Retinal pigment epithelial cell (primary cell): ENCODE data around the gene SLC35B1.

ENCODE experiments used
- DNase-seq: peaks from one replicate; pipeline ENCODE4 v3.0.0-alpha.2; 2010; ENCODE audit warnings: low read depth
- H3K4me3 ChIP-seq: 2 replicates; pipeline ENCODE4 v1.5.1; 2011; ENCODE audit warnings: mild to moderate bottlenecking, low read length, control low read depth, moderate library complexity
- TF ChIP-seq, protein P1 (sequence below): conservative IDR thresholded peaks from 2 replicates; pipeline ENCODE4 v1.5.1; 2011; ENCODE audit warnings: low read depth, low read length, control low read depth, inconsistent platforms

SLC35B1 gene, protein sequence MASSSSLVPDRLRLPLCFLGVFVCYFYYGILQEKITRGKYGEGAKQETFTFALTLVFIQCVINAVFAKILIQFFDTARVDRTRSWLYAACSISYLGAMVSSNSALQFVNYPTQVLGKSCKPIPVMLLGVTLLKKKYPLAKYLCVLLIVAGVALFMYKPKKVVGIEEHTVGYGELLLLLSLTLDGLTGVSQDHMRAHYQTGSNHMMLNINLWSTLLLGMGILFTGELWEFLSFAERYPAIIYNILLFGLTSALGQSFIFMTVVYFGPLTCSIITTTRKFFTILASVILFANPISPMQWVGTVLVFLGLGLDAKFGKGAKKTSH

DNA sequence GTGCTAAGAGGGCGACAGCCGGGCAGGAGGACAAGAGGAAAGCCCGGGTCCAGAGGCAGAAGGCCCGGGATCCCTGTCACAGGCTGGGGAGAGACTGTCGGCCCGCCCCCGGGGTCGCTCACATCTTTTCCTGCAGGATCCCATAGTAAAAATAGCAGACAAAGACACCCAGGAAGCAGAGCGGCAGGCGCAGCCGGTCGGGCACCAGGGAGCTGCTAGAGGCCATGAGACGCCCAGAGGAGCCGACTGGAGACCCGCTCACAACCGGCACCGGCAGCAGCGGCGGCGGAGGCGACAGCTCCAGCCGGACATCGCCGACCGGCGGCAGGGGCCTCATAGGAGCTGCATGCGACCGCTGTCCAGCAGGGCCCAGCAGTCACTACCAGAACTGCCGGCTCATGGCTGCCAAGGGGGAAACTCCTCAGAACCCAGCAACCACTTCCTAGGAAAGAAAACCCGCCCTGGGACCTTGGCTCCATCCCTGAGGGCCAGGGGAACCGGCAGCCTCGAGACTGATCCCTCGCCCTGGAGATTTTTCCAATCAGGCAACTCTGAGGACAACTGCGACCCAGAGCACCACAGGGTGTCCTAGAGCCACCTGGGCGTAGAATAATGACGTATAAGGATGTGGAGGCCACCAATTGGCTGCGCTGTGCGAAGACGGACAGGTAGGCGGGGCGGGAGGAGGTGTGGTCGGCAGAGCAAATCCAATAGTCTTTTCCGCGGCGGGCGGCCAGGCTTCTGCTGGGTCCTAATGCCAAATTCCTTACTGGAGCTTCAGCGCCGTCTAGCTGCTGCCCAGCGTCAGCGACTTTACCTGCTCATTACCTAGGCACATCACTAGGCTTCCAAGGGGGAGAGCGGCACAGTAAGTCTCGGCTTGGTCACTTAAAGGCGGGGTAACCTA is at the start of gene SLC35B1:
SLC35B1 (minus strand) TSS at position 357 of the 907 bp plus-strand sequence; CDS start at position 226, 131 bp downstream.
- TF ChIP-seq, protein P1, sequence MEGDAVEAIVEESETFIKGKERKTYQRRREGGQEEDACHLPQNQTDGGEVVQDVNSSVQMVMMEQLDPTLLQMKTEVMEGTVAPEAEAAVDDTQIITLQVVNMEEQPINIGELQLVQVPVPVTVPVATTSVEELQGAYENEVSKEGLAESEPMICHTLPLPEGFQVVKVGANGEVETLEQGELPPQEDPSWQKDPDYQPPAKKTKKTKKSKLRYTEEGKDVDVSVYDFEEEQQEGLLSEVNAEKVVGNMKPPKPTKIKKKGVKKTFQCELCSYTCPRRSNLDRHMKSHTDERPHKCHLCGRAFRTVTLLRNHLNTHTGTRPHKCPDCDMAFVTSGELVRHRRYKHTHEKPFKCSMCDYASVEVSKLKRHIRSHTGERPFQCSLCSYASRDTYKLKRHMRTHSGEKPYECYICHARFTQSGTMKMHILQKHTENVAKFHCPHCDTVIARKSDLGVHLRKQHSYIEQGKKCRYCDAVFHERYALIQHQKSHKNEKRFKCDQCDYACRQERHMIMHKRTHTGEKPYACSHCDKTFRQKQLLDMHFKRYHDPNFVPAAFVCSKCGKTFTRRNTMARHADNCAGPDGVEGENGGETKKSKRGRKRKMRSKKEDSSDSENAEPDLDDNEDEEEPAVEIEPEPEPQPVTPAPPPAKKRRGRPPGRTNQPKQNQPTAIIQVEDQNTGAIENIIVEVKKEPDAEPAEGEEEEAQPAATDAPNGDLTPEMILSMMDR, result peak; percentile 94
- peak within 1 kb of the TSS; percentile 97 for H3K4me3 ChIP-seq
- peak; percentile 98 for DNase-seq

DNA sequence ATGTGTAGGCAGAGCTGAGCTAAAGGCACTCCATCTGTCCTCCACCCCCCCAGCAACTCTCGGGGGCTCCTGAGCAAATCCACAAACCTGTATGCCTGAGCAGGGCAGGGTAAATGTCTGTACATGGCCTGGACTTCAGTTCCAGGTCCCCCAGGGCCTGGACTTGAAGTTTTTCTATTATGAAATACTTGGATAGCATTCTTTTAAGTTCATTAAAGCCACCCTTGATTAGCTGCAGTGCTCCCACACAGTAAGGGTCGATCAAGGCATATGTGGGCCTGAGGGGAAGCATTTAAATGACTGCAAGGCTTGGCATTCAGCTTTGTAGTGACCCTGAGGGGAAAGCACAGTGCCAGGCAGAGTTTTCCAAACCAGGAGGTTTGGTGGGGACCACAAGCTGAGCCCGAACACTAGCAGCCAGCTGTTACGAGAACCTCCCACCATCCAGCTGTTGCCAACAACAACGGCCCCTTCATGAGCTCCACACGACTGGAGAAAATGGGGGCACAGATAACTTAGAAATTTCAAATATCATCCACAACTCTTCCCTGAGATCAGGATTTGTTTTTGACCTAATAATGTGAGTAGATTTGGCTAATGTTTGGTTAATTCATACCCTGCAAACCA is 49.5 kb upstream of the SLC35B1 start:
- H3K4me3 ChIP-seq, result no peak overlapping the region
- TF ChIP-seq, protein P1, result no peak
- DNase-seq, result no peak

DNA sequence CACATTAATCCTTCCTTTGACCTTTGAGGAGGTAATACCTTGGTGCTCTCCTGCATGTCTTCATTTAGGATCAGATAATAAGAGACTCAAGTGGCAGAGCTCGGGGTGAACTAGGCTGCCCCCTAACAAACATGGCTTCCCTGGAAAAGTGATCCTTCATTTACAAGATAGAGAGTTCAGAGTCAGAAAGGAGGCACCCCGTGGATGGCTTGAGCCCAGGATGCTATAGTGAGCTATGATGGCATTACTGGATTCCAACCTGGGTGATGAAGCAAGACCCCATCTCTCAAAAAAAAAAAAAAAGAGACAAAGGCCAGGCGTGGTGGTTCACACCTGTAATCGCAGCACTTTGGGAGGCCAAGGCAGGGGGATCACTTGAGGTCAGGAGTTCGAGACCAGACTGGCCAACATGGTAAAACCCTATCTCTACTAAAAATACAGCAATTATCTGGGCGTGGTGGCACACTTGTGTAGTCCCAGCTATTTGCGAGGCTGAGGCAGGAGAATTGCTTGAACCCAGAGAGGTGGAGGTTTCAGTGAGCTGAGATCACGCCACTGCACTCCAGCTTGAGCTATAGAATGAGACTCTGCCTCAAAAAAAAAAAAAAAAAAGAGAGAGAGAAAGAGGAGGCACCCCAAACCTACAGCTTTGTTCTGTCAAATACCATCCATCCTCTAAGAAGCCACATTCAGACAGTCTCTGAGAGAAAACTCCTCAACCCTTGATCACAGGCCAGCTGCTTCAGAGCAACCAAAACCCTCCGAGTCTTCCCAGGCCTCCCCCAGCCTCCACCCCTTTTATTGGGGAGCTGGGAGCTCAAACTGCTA is 48.8 kb upstream of the SLC35B1 start:
- DNase-seq, result no peak
- TF ChIP-seq, protein P1, result no peak
- H3K4me3 ChIP-seq, result no peak overlapping the region

DNA sequence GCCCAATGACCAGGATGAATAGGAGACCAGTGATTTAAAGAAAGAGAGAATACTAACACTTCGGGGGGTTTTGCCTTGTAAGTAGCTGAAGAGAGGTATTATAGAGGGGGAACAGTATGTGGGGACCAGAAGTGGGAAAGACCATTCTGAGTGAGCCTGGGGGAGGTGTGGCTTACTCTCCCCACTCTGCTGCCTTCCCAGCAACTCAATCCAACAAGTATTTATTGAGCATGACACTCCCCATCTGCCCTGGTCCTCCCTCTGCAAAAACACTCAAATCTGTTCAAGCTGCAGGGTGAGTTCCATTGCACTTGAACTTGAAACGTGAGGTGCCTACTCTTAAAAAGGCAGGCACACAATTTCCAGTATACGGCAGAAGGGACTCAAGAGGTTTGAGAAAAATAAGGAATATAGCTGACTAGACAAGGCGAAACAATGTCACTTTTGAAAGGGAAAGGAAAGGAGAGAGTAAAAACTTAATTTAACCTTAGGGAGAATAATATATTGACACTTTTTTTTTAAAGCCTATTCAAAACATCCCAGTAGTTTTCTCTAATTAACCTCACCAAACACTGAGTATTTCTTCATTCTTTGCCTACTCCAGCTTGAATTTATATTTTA is 48.0 kb upstream of the SLC35B1 start:
- DNase-seq, result no peak
- no peak overlapping the region for H3K4me3 ChIP-seq

DNA sequence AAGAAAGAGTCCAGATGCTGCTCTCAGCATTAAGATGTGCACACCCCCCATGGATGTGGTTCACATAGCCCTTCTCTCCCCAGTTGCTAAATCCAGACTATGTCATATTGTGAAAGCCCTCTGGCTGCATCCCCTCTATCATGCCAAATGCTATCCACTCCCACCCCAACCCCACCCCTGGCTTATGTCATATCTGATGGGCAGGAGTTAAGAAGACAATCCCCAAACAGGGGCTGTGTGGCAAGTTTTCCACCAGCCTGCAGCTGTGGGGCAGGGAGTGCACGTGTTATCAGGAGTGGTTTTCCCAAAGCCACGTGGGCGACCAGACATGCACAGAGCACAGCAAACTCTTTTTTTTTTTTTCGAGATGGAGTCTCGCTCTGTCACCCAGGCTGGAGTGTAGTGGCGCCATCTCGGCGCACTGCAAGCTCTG is 46.2 kb upstream of the SLC35B1 start:
- TF ChIP-seq, protein P1, result no peak
- DNase-seq, result no peak
- H3K4me3 ChIP-seq, result no peak overlapping the region

More for the DNA sequence above, 48.0 kb upstream of the SLC35B1 start:
- TF ChIP-seq, protein P1, result no peak

DNA sequence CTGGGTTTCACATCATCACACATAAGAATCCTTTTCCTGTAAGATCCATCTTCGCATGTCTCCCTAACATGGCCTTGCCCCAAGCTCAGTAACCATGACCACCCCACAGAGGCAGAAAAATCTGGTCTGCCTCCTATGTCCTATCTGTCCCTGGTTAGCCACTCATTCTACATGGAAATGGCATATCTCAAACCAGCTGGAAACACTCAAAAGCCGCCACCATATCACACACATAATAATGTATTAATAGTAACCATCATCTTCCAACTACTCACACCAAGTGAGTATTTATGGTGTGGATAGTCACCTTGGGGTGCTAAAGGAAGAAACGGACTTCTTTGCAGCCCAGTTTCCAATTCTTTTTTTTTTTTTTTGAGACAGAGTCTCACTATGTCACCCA is 44.7 kb upstream of the SLC35B1 start:
- H3K4me3 ChIP-seq, result no peak overlapping the region
- DNase-seq, result no peak
- TF ChIP-seq, protein P1, result no peak
